NCI-H345 (cell line): ENCODE measurements around the gene CLINT1.
"Not testable (repeated sequence)": the region's sequence is repeated elsewhere in the genome, so short reads cannot be mapped to it uniquely, and the experiment has no call there.

Experiments used
- DNase-seq: peaks from one replicate; lab custom pipeline; 2025; lab: John Stamatoyannopoulos, UW

CLINT1 gene

DNA sequence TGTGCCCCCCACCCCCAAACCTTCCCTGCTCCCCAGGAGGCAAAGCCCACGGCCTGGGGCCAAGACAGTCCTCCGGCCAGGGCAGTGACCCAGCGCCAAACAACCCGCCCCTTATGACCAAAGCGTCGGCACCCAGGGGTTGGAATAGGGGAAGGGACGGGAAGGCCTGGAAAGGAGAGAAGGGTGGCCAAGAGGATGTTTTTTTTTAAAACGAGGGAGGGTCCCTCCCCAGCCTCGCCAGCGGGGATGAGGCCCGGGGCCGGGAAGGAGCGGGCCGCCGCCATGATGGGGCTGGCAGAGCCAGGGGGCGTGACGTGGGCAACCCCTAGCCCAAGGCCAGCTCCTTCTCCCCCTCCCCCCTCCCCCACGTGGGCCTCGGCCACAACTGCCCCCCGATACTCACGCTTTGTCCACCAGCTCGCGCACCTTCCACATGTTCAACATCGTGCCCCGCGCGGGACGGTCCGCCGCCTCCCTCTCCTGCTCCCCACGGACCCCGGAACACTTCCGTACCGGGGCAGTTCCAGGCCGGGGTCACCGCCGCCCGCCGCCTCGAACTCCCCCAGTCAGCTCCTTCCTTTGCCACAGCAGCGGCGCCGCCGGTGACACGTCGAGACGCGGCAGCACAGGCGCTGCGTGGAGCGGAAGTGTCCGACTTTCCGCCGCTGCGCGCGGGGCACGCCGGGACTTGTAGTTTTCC is at the start of gene CLINT1:
Gene CLINT1 (minus strand): TSS at position 619 of the 700 bp plus-strand sequence. CDS start 175 bp downstream, at position 444.
- DNase-seq, result peak; percentile 91

DNA sequence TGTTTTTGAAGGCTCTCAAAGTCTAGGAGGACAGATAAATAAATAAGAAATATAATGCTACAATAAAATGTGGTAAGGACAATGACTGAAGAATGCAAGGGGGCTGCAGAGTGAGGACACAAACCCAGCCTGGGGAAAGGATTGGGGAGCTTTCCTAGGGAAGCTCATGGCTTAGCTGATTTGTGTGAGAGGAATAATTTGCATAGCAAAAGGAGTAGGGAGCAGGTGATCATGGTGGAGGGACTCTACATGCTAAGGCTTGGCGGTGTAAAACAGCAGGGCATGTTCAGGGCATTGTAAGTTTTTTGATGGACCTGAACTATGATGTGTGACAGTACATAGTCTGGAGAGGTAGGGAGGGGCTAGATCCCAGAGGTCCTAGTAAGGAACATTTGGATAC is 49.5 kb upstream of the CLINT1 start:
- DNase-seq, result no peak

DNA sequence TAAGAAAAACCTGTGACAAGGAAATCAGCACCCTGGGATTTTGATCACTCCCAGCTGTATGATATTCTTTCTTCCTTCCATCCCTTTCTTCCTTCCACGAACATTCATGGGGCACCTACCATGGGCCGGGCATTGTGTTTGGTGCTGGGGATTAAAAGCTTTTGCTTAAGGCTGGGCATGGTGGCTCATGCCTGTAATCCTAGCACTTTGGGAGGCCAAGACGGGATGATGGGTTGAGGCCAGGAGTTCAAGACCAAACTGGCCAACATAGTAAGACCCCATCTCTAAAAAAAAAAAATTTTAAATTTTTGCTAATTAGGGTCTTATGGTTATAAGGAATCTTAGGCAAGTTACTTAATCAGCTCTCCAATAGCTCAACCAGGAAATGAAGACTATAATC is 48.5 kb upstream of the CLINT1 start:
- no peak for DNase-seq

DNA sequence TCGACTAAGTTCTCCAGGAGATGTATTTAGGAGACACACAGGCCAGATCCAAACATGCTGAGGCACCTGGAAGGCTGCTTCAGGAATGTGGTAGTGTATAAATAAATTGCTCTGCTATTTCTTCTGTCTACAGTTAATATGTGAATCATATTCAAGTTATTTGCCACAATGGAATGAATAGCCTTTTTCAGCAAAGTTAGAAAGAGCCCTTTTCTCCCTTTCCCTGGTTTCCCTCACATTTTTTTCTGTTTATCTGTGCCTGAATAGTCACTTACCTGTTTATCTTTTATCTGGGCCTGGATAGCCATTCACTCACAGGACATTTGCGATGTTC is 44.1 kb upstream of the CLINT1 start:
- no peak for DNase-seq

DNA sequence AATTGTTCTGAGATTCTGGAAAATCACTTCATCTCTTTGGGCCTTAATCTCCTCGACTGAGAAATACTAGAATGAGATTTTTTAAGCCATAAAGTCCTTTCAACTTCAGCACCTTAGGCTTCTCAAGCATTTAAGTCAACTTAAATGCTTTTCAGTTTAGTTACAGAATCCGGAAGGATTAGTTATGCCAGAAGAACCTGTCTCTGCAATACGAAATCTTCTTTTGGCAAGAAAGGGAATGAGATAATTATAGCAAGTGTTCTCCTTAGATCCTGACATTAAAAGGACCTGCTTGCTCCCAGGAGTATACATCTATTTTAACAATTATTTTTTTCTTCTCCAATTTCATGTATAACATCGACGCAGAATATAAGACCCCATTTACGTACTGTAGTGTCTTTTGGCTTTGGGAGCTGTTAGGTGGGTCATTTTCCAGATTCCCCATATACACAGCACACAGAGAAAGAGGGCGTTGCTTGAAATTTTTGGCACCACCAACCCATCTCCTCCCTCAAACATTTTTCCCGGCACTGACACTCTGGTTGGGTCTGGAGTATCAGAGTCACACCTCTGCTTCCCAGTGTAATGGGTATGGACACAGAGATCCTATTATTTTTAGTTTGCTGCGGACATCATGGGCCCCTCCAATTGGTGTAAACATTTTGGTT is 43.6 kb upstream of the CLINT1 start:
- DNase-seq, result no peak

DNA sequence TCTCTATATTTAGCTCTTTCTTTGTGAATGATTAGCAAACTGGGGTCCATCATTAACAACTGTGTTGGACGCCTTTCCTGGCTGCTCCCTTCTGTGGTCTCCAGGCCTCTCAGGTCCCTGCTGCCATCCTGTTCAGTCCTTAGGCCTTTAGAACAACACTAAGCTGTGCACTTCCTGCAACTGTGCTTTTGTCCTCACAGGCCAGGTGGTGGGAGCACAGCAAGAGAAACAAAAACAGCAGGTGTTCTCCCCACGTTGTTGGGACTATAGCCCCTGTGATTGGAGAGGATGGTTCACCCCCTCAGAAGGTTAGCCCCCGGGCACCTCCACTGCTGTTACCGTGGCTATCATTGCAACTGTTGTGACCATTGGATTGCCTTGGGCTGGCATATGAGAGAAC is 41.7 kb upstream of the CLINT1 start:
- DNase-seq, result peak; percentile 74

DNA sequence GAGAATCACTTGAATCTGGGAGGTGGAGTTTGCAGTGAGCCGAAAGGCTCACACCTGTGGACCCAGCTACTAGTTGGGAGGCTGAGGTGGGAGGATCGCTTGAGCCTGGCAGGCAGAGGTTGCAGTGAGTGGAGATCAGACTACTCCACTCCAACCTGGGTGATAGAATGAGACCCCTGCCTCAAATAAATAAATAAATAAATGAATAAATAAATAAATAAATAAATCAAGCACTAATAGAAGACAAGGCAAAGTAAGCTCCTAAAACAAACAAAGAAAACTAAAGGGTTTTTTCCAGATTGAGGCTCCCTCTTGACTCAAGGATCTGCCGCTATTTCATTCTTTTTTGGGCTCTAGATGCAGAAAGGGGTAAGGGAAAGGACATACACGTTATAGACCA is 34.7 kb upstream of the CLINT1 start:
- no peak for DNase-seq

DNA sequence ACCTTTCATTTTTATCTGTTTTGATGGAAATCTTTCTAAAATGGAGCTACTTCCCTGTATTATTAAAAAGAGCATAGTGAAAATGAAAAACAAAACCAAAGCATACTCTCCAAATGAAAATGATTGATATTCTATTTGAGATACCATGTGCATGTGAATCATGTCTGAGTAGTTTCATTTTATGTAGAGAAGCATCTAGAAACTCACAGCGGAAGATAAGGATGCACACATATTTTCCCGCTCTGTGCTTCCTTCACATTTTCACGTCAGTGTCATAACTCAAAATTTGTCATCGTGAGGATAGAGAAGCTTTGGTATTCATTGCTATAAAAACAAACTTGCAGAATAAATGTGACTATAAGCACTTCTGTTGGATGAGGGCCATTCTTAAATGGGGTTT is 34.0 kb upstream of the CLINT1 start:
- no peak for DNase-seq

DNA sequence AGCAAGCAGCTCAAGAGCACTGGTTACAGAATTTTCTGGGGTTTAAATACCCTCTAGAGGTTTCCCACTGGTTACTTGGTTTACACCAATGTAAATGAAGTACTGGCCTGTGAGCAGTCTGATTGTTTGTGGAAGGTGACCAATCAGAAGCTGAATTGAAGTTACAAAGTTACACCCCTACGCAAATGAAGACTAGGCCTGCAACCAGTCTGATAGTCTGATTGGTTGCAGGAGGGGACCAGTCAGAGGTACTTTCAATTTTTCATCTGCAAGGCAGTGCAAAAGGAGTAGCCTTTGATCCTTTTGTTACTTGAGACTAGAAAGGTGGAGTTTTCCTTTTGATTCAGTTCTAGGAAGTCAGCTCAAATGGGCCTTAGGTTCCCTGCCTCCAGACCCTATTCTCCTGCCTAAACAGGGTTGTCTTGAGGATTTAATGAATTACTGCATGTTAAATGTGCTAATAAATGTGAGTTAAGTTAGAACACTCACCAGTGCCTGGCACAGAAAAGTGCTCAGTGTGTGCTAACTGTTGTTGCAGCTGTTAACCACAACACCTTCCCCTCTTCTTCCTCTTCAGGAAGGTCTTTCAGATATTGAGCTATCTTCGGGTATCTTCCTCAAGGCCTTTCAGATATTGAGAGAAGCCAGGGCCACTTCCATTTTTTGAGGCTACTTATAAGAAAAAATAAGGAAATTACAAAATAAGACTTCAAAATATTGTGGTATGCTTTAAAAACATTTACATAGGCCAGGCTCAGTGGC is 32.1 kb upstream of the CLINT1 start:
- no peak for DNase-seq

DNA sequence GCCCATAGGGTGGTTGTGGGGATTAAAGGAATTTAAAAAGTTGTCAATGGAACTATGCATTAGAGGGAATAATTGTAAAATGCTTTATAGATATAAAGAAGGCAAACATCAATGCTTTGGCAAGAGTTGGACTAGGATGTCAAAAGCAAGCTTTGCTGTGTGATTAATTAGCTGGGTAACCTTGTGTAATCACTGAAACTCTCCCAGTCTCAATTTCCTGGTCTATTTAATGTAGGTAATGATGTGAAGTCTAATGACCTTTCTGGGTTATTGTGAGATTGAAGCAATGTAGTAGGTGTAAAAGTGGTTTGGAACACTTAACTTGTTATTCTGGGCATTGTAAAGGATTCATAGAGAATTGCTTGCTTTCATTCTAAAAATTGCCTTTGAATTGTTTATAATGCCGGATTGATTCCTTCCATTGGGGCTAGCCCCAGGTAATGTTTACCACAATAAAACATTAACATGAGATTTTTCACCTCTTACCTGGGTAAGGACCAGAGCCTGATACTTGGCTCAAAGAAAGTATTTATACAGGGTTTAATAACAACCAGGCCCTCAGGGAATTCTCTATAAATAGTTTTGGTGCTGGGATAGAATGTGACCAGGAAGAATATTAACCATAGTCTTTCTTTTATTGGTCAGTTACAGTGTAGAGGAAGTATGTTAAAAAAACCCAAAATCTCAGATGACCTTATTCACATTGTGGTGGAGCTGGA is 30.0 kb upstream of the CLINT1 start:
- peak; percentile 36 for DNase-seq

DNA sequence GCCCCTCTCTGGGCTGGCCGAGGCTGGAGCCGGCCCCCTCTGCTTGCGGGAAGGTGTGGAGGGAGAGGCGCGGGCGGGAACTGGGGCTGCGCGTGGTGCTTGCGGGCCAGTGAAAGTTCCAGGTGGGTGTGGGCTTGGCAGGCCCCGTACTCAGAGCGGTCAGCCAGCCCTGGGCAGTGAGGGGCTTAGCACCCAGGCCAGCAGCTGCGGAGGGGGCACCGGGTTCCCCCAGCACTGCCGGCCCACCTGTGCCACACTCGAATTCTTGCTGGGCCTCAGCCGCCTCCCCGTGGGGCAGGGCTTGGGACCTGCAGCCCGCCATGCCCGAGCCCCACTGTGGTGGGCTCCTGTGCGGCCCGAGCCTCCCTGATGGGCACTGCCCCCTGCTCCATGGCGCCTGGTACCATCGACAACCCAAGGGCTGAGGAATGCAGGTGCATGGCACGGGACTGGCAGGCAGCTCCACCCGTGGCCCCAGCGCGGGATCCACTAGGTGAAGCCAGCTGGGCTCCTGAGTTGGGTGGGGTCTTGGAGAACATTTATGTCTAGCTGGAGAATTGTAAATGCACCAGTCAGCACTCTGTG is 27.9 kb upstream of the CLINT1 start:
- no peak for DNase-seq

DNA sequence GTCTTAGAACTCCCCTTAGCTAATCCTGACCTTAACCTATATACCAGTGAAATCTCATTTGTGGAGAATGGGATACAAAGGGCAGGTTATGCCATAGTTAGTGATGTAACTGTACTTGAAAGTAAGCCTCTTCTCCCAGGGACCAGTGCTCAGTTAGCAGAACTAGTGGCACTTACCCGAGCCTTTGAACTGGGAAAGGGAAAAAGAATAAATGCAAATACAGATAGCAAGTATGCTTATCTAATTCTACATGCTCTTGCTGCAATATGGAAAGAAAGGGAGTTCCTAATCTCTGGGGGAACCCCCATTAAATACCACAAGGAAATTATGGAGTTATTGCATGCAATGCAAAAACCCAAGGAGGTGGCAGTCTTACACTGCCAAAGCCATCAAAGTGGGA is 26.1 kb upstream of the CLINT1 start:
- DNase-seq, result not testable (repeated sequence)

DNA sequence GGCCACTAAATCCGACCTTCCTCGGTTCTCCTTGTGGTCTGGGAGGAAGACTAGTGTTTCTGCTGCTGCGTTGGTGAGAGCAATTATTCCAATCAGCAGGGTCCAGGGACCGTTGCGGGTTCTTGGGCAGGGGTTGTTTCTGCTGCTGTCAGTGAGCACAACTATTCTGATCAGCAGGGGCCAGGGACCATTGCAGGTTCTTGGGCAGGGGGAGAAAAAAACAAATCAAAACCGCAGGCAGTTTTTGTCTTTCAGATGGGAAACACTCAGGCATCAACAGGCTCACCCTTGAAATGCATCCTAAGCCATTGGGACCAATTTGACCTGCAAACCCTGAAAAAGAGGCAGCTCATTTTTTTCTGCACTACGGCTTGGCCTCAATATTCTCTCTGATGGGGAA is 22.6 kb upstream of the CLINT1 start:
- DNase-seq, result not testable (repeated sequence)

DNA sequence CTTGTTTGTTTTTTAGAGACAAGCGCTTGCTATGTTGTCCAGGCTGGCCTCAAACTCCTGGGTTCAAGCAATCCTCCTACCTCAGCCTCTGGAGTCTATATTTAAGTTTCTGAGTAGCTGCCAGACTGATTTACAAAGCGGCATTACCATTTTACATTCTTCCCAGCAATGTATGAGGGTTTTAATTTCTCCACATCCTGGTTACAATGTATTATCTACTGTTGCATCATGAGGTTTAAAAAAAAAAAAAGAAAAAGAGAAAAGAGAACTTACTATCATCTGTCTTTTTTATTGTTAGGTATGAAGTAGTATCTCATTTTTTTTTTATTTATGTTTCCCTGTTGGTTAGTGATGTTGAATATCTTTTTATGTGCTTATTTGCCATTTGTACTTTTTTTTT is 18.9 kb upstream of the CLINT1 start:
- no peak for DNase-seq

DNA sequence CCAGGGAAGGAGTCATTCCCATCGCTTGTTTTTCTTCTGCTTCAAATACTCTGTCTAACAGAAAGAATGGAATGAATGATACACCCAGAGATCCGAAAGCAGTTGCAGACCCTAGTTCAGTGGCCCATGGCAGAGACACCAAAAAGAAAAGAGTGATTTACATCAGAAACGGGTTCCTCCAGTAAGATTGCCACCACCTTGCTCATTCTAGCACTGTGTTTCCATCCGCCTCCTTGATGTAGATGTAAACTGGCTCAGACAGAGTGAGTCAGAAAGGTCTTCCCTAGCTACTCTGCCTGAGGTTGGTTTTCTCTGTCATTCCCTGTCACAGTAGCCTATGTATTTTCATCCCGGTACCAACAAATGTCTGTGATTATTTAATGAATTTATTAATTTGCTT is 15.9 kb upstream of the CLINT1 start:
- no peak for DNase-seq

DNA sequence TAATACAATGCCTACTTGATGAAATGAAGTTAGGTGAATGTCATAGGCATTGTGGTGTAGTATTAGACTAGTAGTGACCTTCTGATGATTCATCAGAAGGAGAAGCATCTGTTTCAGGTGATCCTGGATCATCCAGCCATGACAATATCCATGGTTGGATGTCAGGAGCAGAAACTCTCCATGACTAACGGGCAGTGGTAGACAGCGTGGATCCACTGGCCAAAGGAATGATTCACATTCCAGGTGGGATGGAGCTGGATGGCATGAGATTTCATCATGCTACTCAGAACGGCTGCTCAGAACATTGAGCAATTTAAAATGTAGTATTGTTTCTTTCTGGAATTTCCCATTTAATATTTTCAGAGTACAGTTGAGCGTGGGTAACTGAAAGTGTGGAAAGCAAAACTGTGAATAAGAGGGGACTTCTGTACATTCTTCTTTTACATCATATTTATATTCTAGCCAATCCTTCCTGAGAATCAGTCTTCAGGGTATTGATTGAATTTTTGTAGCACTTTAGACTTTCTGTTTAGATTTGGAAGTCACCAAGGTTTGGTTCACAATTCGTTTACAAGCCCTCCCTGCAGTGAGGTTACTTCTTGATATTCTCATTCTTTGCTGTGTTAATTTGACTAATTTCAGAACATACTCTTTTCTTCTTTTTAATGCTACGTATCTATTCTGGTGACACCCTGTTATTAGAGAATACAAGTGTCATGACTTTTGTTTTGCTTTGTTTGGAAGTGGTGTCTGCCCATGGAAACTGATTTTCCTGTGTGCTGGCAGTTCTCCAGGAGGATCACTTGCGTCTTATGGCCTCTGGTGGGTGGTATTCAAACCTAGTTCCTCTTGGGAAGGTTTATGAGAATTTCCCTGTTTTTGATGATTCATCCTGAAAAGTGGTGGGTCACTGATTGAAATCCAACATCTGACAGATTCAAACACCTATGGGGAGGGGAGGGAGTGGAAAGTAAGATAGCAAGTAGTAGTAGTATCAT is 12.2 kb upstream of the CLINT1 start:
- no peak for DNase-seq

DNA sequence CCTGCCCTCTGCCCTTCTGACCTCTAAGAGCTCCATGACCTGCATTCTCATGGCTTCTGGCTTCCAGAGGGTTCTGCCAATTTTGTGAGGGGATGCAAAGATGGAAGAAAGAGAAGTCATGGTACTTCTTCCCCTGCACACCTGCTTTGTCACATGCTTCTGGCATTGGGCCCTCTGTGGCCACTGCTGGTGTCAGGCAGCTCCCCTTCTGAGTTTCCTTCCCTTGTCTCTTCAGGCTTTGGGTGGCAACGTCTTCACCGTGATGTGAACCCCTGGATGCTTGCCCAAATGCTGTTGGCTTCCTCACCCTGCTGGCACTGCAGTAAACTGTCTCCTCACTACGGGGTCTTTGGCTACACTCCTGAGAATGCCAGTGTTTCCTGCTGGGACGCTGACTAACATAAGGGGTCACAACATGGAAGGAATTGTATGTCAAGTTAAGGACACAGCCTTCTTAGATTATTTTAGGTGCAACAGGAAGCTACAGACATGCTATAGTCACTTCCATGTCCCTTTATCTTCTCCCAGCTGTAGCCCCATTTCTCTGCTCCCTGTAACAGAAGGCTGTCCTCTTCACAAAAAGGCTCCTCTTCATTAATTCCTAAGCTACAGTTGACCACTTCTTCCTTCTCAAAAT is 8.9 kb upstream of the CLINT1 start:
- no peak for DNase-seq

DNA sequence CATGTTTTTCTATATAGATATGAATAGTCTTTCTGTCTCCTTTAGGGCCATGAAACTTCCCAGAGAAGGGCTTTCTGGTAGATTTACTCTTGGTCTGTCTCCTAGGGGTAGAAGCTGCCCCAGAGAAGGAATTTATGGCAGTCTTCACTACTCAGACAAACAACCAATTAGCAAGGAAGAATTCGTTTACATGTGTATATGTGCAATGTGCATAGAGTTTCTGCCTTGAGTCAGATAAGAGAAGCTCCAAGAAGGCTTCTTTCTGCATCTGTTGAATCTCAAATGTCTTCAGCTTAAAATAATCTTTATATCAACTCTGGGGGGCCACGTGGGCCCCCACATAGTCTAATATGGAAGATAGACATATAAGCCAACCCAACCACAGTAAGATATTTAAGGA is 7.6 kb upstream of the CLINT1 start:
- no peak for DNase-seq

DNA sequence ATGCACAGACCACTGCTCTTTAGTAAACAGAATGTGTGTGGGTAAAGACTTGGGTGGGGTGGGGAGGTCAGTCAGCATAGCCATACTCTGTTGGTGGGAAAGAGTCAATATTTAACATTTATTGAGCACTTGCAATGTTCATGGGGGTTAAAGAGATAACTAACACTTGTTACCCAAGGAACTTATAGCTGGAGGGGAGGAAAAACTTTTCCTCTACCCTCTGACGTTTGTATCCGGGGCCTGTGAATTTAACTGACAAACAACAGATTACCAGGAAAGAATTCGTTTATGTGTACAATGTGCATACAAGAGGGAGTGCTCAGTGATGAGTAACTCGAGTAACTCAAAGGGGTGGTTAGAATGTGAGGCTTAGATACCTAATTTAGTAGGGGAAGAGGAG is 6.8 kb upstream of the CLINT1 start:
- no peak for DNase-seq

DNA sequence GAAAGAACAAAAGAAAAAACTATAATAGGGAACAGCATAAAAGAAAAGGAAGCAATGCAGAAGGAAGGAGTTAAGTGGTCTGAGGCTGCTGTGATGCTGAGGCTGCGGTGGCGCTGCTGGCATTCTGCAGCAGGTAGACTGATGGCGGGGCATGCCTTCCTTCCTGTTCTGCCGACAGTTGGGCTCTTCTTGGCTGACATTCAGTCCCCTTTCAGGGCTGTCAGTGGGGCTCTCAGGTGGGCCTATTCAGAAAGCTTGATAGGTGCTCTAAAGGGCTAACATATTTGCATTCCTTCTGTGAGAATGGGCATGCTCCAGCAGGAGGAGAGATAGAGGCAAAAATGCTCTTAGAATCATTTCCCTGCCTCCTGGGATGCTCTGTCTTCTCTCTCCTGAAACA is 5.1 kb upstream of the CLINT1 start:
- no peak for DNase-seq
